HG03342 (cell line): ENCODE measurements around the gene DIS3L.
"Not testable (repeated sequence)": the region's sequence is repeated elsewhere in the genome, so short reads cannot be mapped to it uniquely, and the experiment has no call there.

Experiments used
- ATAC-seq: cut with Tn5 transposase; IDR thresholded peaks from one replicate; pipeline ENCODE4 v1.9.1; 2021; ENCODE audit warnings: mild to moderate bottlenecking, moderate library complexity; ENCODE audit not compliant: unreplicated experiment

The DIS3L gene

DNA sequence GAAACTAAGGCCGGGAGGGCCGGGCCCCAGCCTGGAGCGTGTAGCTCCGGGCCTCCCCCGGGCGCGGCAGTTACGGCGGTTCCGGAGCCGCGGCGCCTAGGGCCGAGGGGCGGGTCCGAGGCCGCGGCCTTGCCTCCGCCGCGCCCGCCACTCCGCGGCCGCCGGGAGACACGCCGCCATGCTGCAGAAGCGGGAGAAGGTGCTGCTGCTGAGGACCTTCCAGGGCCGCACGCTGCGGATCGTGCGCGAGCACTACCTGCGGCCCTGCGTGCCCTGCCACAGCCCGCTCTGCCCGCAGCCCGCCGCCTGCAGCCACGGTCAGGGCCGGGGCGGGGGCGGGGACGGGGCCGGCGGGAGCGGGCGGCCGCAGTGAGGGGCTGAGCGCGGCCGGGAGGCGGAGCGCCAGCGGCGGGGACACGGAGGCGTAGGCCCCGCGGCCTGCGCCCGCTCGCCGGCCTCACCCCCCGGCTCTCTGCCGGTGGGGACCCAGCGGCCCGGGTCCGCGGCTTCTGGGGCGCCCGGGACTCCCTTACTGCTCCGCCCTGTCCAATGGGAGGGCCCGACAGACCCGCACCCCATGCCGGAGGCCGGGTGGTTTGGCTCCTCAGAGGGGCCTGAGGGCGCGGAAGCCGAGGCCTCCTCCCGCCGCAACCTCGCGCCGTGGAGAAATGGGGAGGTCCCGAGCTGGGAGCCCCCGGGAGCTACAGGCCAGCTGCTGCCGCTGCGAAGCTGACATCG lies at the start of gene DIS3L:
TSS of gene DIS3L (plus strand) at position 150 of the 738 bp plus-strand sequence. CDS start at position 179, 29 bp downstream.
- peak; percentile 68 for ATAC-seq

DNA sequence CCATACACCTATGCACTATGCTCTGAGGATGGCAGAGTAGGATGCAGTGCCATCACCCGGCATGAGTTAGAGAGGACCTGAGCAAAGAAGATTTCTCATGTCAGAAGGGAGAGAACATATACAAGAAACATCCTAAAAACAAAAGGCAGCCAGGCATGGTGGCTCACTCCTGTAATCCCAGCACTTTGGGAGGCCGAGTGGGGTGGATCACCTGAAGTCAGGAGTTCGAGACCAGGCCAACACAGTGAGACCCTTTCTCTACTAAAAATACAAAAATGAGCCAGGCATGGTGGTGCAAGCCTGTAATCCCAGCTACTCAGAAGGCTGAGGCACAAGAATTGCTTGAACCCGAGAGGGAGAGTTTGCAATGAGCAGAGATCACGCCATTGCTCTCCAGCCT lies 47.5 kb upstream of the DIS3L start:
- ATAC-seq: not testable (repeated sequence)

DNA sequence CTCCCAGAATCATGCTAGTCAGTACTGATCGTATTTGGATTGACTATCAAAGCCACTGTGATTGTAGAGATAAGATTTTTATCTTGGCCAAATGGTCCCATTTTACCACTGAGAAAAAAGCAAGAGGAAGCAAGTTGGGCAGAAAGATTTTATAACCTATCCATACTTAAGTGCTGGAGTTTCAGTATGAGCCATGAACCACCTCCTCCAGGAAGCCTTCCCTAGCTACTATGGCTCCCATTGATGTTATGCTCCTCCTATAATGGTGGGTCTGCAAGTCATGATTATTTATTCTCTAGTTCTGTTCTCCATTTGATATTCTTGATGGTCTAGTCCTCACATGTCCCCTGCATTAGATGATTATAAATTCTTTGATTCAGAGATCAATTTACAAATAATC lies 46.4 kb upstream of the DIS3L start:
- ATAC-seq: no peak

DNA sequence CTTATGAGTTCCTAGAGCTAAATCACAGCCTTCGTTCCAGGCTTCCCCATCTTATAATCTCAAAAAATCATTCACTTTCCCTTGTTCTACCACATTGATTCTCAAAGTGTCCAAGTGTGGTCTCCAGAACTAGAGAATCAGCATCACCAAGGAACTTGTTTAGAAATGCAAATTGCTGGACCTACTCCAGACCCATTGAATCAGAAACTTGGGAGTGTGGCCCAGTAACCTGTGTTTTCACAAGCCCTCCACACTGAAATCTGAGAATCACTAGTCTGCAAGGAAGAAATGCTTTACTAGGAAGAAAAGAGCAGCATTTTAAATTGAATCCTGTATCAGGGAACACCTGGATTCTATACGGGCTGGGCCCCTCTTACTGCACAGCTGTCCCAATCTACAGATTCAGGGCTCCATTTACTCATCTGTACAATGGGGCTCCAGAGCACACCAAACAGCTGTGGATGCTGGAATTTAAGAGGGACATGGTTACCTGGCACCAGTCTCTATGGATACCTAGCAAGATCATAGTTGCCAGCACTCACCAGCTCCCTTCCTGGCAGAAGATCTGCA lies 43.7 kb upstream of the DIS3L start:
- no peak for ATAC-seq

DNA sequence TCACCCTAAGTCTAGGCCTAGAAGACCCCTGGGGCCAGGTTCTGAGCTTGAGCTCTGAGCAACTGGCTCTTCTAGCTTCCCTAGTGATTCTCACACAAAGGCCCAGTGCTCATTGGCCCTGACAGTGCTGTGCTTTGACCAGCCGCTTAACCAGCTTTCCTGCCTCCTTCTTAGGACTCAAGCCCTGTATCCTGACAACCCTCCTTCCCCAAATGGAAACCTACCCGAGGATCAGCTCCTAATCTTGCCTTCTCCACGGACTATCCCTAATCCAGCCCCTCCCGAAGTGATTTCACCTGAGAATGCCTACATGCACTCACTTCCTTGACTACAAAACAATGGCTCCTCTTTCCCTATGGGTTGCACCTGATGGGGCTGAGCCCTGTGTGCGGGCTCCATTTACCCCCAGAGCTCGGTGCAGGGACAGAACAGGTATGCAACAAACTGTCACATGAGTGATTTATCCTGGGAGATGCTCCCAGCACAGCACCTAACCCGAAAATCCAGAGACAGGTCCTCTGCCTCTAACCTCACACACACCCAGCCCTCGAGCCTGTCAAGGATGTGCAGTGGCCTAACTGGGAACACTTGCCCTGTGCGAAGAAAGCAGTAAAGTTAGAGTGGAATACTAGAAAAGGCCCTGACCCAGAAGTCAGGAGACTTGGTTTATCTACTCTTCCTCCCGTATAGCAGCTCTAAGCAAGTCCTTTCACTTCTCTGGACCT lies 42.1 kb upstream of the DIS3L start:
- no peak for ATAC-seq

DNA sequence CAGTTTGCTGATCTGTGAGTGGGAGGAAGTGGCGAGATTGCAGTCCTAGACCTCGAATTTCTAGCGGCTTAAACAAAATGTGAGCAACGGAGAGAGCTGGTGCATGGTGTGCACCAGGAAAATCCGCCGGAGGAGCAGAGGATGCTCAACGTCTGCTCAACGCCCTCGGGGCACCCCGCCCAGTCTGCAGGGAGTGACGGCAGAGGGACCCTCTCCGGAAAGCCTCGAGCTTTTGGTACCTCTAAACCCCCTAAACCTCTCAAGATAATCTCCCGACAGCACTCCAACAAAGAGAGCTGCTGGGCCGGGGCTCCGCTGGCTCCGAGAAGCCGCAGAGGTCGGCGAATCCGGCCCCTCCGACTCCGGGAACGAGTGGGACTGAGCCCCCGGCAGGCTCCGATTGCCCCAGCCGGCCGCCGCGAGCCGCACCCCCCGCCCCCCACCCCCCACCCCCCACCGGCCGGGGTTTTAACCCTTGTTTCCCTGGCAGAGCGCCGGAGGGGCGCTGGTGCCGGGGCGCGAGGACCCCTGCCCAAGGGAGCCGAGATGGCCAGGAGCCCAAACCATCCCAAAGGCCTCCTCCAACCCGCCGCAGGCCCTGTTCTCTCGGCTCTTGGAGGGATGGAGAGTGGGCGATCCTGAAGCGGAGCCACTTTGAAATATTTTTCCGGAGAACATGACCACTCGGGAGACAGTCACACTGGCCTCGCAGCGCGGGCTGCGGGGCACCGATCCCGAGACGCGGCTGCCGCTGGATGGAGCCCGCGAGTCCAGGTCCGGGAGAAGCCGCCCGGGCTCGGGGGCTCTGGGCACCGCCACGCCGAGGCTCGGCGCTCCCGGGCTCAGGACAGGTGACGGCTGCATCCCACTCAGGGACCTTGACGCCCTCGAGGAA lies 41.3 kb upstream of the DIS3L start:
- ATAC-seq: no peak

DNA sequence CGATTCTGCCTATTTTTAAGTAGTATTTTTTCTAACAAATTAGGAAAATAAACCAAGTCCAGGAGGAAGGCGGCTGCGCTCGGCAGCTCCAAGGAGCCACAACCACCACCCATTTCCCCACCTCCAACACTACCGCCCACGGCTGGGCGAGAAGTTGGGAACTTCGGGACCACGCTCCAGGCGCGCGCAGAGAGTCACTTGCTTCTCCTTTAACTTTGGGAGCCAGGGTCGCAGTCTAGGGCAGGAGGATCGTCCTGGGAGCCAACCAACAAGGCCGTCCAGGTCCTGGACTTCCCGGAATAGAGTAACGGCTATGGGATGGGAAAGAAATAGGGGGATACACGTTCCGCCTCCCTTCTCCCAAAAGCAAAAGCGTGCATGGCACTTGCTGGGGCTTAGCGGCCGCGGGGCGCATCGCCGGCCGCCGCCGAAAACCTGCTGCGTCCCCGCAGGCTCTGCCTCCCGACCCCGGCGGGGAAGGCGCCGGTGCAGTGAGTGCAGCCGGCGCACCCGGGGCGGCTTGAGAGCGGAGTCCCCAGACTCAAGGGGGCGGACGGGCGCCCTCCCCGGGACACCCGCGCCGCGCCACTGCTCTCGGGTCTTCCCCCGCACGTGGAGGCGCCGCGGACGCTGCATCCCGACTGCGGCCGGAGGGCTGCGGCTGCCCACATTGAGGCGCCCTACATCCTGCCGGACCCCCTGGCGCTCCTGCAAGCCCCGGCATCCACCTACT lies 40.5 kb upstream of the DIS3L start:
- no peak for ATAC-seq

DNA sequence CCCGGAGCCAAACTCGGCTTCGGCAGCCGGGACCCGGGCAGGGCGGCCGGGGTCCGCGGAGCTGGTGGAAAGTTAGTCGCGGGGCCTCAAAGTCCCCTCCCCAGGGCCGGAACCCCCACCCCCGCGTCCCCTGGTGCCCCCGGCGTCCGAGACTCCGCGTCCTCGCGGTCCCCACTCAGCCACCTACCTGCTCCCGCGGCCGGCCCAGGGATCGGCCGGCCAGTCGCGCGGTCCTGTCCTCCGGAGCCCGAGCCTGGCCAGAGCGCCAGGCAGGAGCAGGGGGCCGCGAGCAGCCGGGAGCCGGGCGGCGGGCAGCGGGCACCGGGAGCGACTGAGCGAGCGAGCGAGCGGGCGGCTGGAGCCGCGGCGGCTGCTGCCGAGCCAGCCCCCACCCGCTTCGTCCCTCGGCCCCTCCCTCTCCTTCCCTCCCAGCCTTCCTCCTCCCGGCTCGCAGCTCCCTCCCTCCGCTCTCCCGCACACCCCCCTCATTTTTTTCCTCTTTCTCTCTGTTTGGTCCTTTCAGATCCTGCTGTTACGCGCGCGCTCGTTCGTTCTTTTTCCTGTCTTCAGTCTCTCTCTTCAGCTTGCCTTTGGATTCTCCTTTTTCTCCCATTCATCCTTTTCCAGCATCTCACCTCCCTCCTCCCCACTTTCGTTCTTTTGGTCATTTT lies 39.8 kb upstream of the DIS3L start, which contains the start of gene MEGF11:
TSS of gene MEGF11 (minus strand) at position 333 of the 671 bp plus-strand sequence. CDS start 125,347 bp downstream, outside the sequence.
- no peak for ATAC-seq

DNA sequence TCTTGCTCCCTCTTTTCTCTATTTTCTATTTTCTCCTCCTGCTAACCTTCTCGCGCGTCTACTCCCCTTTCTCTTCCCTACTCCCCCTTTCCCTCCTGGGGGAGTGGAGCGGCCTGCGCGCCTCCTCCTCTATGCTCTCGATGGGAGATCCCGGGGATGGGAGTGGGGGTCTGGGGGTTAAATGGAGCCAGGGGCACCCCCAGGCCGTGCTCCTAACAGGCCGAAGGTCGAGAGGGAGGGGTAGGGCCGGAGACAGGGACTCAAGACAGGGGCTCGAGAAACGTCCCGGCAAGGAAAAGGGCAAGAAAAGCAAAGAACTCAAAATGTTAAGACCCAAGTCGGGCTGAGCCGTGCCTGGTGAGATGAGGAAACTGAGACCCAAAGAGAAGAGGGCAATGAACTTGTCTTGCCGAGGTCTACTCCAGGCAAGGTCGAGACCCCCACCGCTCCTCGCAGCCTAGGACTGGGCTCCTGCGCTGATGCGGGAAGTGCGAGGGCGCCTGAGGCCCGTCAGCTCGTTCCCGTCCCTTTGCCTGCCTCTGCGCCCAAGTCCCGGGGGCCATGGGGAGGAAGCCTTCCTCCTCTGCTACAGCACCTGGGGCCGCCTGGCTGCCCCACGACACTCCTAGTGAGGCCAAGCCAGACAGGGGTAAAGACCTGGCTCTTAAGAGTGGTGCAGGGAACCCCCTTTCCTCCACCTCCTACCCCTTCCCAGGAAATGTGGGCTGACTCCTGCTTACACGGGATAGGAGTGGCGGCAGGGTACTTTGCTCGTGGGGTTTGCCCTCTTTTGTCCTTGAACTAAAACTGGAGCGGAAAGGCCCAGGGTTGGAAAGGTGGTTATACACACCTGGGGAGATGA lies 39.0 kb upstream of the DIS3L start:
- ATAC-seq: no peak

DNA sequence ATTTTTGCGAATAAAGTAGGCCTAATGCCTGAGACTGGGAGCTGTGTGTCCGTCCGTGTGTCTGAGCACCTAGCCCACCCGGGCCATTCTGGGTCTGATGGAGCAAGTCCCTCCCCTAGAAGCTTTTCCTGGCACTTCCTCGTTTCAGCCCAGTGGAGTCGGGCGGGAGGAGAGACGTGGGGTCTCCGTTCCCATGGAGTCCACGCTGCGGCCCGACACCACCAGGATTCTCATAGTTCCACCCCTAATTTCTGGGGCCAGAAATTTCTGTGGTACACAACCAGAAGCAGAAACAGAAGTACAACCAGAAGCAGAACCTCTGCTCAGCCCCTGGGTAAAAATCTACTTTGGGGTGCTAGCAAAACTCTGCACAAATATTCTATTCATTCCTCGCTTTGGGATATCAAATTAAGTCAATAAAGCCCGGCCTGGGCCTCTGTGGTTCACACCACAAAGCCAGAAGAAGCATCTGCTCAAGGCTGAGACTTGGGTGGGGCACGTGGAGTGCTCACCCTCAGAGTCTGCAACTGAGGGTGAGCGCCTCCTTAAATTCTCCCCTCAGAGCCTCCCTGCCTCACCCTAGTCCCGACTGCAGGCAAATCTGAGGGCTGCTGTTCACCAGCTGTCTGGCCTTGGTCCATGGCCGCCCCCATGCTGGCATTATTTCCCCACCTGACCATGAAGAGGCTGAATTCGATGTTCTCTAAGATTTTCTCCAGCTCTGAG lies 38.3 kb upstream of the DIS3L start:
- no peak for ATAC-seq

DNA sequence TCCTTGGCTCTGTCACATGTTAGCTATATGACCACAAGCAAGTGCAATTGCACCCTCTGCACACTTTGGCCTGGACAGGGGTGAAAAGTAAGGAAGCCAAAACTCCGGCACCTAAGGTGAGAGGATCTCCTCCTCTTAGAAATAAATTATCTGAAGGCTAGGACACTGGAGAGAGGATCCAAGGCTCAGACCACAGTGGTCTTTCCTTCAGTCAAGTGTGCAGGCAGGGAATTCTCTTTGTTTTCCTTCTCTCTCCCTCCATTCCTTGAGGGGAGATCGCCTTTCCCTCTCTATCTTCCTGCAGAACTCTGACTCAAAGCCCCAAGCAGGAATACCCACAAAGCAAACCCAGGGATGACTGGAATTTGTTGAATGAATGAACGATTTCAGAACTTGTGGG lies 36.7 kb upstream of the DIS3L start:
- no peak for ATAC-seq

DNA sequence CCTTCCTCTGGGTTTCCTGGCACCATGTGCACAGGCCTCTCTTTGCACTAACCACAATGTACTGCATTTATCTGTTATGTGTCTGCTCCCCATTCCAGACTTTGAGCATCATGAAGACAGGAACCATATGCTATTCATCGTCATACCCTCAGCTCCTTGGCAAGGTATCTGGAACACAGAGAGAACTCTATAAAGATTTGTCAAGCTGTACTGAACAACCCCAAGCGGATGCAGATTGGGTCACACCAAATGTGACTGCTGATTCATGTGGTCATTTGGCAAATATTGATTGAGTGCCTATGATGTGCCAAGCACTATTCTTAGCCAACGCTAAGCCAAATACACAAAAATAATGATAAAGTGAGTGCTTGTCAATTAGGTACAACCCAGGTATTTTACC lies 32.3 kb upstream of the DIS3L start:
- ATAC-seq: no peak

DNA sequence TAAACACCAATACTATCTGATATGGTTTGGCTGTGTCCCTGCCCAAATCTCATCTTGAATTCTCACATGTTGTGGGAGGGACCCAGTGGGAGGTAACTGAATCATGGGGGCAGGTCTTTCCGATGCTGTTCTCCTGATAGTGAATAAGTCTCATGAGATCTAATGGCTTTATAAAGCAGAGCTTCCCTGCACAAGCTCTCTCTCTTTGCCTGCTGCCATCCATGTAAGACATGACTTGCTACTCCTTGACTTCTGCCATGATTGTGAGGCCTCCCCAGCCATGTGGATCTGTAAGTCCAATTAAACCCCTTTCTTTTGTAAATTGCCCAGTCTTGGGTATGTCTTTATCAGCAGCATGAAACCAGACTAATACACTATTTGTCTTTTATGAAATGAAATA lies 30.5 kb upstream of the DIS3L start:
- ATAC-seq: not testable (repeated sequence)

DNA sequence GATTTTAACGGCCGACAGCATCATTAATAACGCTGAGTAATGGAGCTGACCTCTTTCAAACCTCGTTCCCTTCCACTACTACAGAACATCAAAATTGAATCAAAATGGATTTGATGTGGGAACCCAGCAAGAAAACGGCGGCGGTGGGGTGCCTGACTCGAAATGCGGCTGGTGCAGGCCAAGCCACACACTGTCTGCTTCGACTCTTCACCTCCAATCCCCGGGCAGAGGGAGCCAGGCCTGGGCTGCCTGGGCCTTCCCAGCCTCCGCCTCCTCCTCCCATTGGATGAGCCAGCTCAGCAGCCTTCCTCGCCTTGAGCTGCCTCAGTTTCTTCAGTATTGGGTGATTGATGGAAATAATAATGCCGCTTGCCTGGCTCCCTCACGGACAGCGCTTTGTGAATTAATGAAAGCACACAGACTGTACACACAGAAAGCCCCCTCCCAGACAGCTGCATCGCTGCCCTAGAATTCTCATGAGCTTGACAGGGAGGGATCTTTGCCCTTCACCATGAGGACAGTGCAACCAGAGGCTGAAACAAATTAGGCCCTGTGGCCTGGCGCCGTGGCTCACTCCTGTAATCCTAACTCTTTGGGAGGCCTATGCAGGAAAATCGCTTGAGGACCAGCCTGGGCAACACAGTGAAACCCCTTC lies 28.4 kb upstream of the DIS3L start:
- ATAC-seq: no peak

DNA sequence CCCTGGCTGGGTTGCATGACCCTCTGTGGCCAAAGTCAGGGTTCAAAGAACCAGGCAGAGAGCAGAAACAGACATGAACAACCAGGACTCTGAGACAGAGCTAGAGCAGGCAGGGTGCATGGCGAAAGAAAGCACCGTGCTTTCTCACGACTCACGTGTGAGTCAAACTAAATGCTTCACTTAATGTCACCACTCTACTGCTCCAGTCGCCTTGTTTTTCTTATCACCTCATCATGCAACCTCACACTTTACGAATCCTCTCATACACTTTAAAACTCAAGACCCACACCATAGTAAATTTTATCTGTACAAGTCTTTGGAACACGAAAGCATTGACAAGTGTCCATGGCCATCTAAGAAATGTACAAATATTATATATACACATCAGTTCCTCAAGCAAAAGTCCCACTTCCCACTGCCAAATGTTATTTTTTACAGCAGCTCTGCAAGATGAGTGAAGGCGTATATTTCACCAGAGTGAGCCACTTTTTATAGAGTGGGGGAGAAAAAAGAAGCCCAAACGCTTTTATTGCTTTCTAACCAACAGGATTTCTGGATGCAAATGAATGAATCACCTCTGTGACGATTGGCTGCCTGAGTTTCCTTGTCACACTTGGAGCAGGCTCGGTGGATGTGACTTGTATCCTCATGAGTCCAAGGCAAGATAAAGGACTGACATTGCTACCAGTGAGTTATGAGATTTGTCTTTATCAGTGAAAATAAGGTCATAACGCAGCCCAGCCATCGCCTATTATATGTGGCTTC lies 23.9 kb upstream of the DIS3L start:
- ATAC-seq: no peak

DNA sequence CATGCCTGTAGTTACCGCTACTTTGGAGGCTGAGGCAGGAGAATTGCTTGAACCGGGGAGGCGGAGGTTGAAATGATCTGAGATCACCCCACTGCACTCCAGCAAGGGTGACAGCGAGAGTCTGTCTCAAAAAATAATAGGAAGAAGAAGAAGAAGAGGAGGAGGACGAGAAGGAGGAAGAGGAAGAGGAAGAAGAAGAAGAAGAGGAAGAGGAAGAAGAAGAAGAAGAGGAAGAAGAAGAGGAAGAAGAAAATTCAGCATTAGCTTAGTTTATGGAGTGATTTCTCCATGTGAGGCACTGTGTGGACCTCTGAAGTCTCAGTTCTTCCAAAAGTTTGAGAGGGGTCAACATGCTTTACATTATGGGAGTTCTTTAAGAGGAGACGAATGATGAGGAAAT lies 22.4 kb upstream of the DIS3L start:
- no peak for ATAC-seq

DNA sequence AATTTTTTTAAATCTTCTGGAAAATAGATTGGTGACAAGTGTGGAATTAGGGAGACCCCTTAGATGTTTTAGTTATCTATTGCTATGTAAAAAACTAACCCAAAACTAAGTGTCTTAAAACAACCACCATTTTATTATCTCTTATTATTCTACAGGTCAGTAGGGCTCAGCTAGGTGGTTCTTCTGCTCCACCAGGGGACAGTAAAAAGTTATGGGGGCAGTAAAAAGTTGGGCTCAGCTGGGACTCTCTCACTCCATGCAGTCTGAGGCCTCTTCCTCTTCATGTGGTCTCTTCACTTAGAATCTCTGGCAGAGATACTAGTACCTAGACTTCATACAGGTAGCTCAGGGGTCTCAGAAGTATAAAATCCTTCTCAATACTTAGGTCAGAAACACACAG lies 18.0 kb upstream of the DIS3L start:
- no peak for ATAC-seq
